Measurements from ENCODE around the gene RABL6. TPM values are rescaled to one million over a fixed set of nuclear protein-coding genes. Genes with fewer than 3 reads are reported as not detected.

Gene RABL6
- total and polyA plus RNA-seq, 4 donors = 34.8 to 93.5 (median 67.7) TPM

- WGBS (ENCODE audit: insufficient coverage) = 90% methylated on average over 11 of the region's 14 CpGs
- Histone ChIP-seq H3K4me3 (ENCODE audit: low read depth, low read length) (no peak overlapping the region), H3K27me3 (ENCODE audit: control insufficient read depth, insufficient read depth, low read length) (no peaks in the 10 kb centered on the region), H3K27ac (ENCODE audit: low read depth, low read length) (no peak overlapping the region), H3K9me3 (ENCODE audit: control insufficient read depth, insufficient read depth, low read length) (no peaks in the 10 kb centered on the region), H3K36me3 (ENCODE audit: control insufficient read depth, insufficient read depth, low read length) (peaks cover 100% of the 10 kb centered on the region), H3K4me1 (ENCODE audit: control insufficient read depth, insufficient read depth, low read length) (peaks cover 14% of the 10 kb centered on the region)
- peak in 1 of 6 donors; percentile 8 for DNase-seq (ENCODE audit: low read depth in 4 of 6, low spot score in 6 of 6)
Observed at GRCh38 chr9:136856541-136857141, 48.9 kb downstream of the RABL6 start.

- peak in 1 of 6 donors; percentile 2 for DNase-seq (ENCODE audit: low read depth in 4 of 6, low spot score in 6 of 6)
- no peaks in the 10 kb centered on the region for H3K27me3 ChIP-seq (ENCODE audit: control insufficient read depth, insufficient read depth, low read length)
- H3K27ac ChIP-seq (ENCODE audit: low read depth, low read length) = no peak overlapping the region
- peaks cover 14% of the 10 kb centered on the region for H3K4me1 ChIP-seq (ENCODE audit: control insufficient read depth, insufficient read depth, low read length)
- H3K9me3 ChIP-seq (ENCODE audit: control insufficient read depth, insufficient read depth, low read length) = no peaks in the 10 kb centered on the region
- H3K4me3 ChIP-seq (ENCODE audit: low read depth, low read length) = no peak overlapping the region
- peaks cover 100% of the 10 kb centered on the region for H3K36me3 ChIP-seq (ENCODE audit: control insufficient read depth, insufficient read depth, low read length)
- WGBS (ENCODE audit: insufficient coverage) = 60% methylated on average over 19 of the region's 19 CpGs
Observed at GRCh38 chr9:136857166-136857565, 49.4 kb downstream of the RABL6 start.

- 80% methylated on average over 22 of the region's 29 CpGs for WGBS (ENCODE audit: insufficient coverage)
- H3K27me3 ChIP-seq (ENCODE audit: control insufficient read depth, insufficient read depth, low read length) = no peaks in the 10 kb centered on the region
- peaks cover 100% of the 10 kb centered on the region for H3K36me3 ChIP-seq (ENCODE audit: control insufficient read depth, insufficient read depth, low read length)
- H3K4me1 ChIP-seq (ENCODE audit: control insufficient read depth, insufficient read depth, low read length) = peaks cover 14% of the 10 kb centered on the region
- DNase-seq (ENCODE audit: low read depth in 4 of 6, low spot score in 6 of 6) = peak in 1 of 6 donors; percentile 2
- no peak overlapping the region for H3K27ac ChIP-seq (ENCODE audit: low read depth, low read length)
- no peak overlapping the region for H3K4me3 ChIP-seq (ENCODE audit: low read depth, low read length)
- no peaks in the 10 kb centered on the region for H3K9me3 ChIP-seq (ENCODE audit: control insufficient read depth, insufficient read depth, low read length)
Observed at GRCh38 chr9:136857581-136858412, 50.0 kb downstream of the RABL6 start.

- no peaks in the 10 kb centered on the region for H3K27me3 ChIP-seq (ENCODE audit: control insufficient read depth, insufficient read depth, low read length)
- H3K4me1 ChIP-seq (ENCODE audit: control insufficient read depth, insufficient read depth, low read length) = peaks cover 14% of the 10 kb centered on the region
- no peak for DNase-seq (ENCODE audit: low read depth in 4 of 6, low spot score in 6 of 6)
- H3K36me3 ChIP-seq (ENCODE audit: control insufficient read depth, insufficient read depth, low read length) = peaks cover 100% of the 10 kb centered on the region
- H3K9me3 ChIP-seq (ENCODE audit: control insufficient read depth, insufficient read depth, low read length) = no peaks in the 10 kb centered on the region
- no peak overlapping the region for H3K27ac ChIP-seq (ENCODE audit: low read depth, low read length)
- no peak overlapping the region for H3K4me3 ChIP-seq (ENCODE audit: low read depth, low read length)
- WGBS (ENCODE audit: insufficient coverage) = 88% methylated on average over 15 of the region's 15 CpGs
Observed at GRCh38 chr9:136858452-136858843, 50.7 kb downstream of the RABL6 start.

- Histone ChIP-seq H3K4me3 (ENCODE audit: low read depth, low read length) (no peak overlapping the region), H3K4me1 (ENCODE audit: control insufficient read depth, insufficient read depth, low read length) (peaks cover 14% of the 10 kb centered on the region), H3K27ac (ENCODE audit: low read depth, low read length) (no peak overlapping the region), H3K36me3 (ENCODE audit: control insufficient read depth, insufficient read depth, low read length) (peaks cover 98% of the 10 kb centered on the region), H3K9me3 (ENCODE audit: control insufficient read depth, insufficient read depth, low read length) (no peaks in the 10 kb centered on the region), H3K27me3 (ENCODE audit: control insufficient read depth, insufficient read depth, low read length) (no peaks in the 10 kb centered on the region)
- WGBS (ENCODE audit: insufficient coverage) = 71% methylated on average over 16 of the region's 20 CpGs
- peak in 2 of 6 donors; percentile 12 to 70 for DNase-seq (ENCODE audit: low read depth in 4 of 6, low spot score in 6 of 6)
Observed at GRCh38 chr9:136858844-136859757, 51.4 kb downstream of the RABL6 start.

- no peaks in the 10 kb centered on the region for H3K27me3 ChIP-seq (ENCODE audit: control insufficient read depth, insufficient read depth, low read length)
- no peak overlapping the region for H3K27ac ChIP-seq (ENCODE audit: low read depth, low read length)
- H3K9me3 ChIP-seq (ENCODE audit: control insufficient read depth, insufficient read depth, low read length) = no peaks in the 10 kb centered on the region
- peaks cover 90% of the 10 kb centered on the region for H3K36me3 ChIP-seq (ENCODE audit: control insufficient read depth, insufficient read depth, low read length)
- WGBS (ENCODE audit: insufficient coverage) = 85% methylated on average over 9 of the region's 9 CpGs
- peak in 1 of 6 donors; percentile 0 for DNase-seq (ENCODE audit: low read depth in 4 of 6, low spot score in 6 of 6)
- H3K4me1 ChIP-seq (ENCODE audit: control insufficient read depth, insufficient read depth, low read length) = peaks cover 25% of the 10 kb centered on the region
- no peak overlapping the region for H3K4me3 ChIP-seq (ENCODE audit: low read depth, low read length)
Observed at GRCh38 chr9:136860529-136860928, 52.8 kb downstream of the RABL6 start.

- 96% methylated on average over 21 of the region's 22 CpGs for WGBS (ENCODE audit: insufficient coverage)
- DNase-seq (ENCODE audit: low read depth in 4 of 6, low spot score in 6 of 6) = peak in 1 of 6 donors; percentile 1
- Histone ChIP-seq H3K36me3 (ENCODE audit: control insufficient read depth, insufficient read depth, low read length) (peaks cover 83% of the 10 kb centered on the region), H3K27ac (ENCODE audit: low read depth, low read length) (no peak overlapping the region), H3K4me1 (ENCODE audit: control insufficient read depth, insufficient read depth, low read length) (peaks cover 26% of the 10 kb centered on the region), H3K4me3 (ENCODE audit: low read depth, low read length) (no peak overlapping the region), H3K27me3 (ENCODE audit: control insufficient read depth, insufficient read depth, low read length) (no peaks in the 10 kb centered on the region), H3K9me3 (ENCODE audit: control insufficient read depth, insufficient read depth, low read length) (no peaks in the 10 kb centered on the region)
Observed at GRCh38 chr9:136860933-136861873, 53.5 kb downstream of the RABL6 start.

- Histone ChIP-seq H3K27ac (ENCODE audit: low read depth, low read length) (no peak overlapping the region), H3K4me3 (ENCODE audit: low read depth, low read length) (no peak overlapping the region), H3K36me3 (ENCODE audit: control insufficient read depth, insufficient read depth, low read length) (peaks cover 76% of the 10 kb centered on the region), H3K4me1 (ENCODE audit: control insufficient read depth, insufficient read depth, low read length) (peaks cover 30% of the 10 kb centered on the region), H3K9me3 (ENCODE audit: control insufficient read depth, insufficient read depth, low read length) (no peaks in the 10 kb centered on the region), H3K27me3 (ENCODE audit: control insufficient read depth, insufficient read depth, low read length) (no peaks in the 10 kb centered on the region)
- WGBS (ENCODE audit: insufficient coverage) = 85% methylated on average over 24 of the region's 26 CpGs
- no peak for DNase-seq (ENCODE audit: low read depth in 4 of 6, low spot score in 6 of 6)
Observed at GRCh38 chr9:136861874-136862457, 54.2 kb downstream of the RABL6 start.
